ENCODE data around the gene OTUD3.
"Not testable (repeated sequence)": the region's sequence is repeated elsewhere in the genome, so short reads cannot be mapped to it uniquely, and the experiment has no call there.

OTUD3 gene

GRCh38 chr1:19866758-19867157, 15.4 kb upstream of the OTUD3 start:
- Histone ChIP-seq H3K23ac (ENCODE audit: low read depth, low read length, poor library complexity) (no peak overlapping the region), H3K18ac (ENCODE audit: low read length) (no peak overlapping the region), H3K9ac (ENCODE audit: low read depth, low read length, poor library complexity) (no peak overlapping the region), H3K79me1 (ENCODE audit: low read depth, low read length) (no peaks in the 10 kb centered on the region), H2AFZ (ENCODE audit: low read length) (no peak overlapping the region), H3K27me3 (ENCODE audit: control insufficient read depth in 3 of 3, insufficient read depth in 3 of 3, low read depth in 1 of 3, low read length in 3 of 3) (peaks cover 0 to 17% (median 2%) of the 10 kb centered on the region in 3 experiments), H2BK5ac (ENCODE audit: low read length) (no peak overlapping the region), H4K91ac (ENCODE audit: low read depth, low read length, poor library complexity) (no peak overlapping the region), H3K36me3 (replicated peaks in 1 of 2; ENCODE audit: control insufficient read depth in 2 of 2, insufficient read depth in 2 of 2, low read length in 2 of 2) (no peaks in the 10 kb centered on the region), H3K9me3 (replicated peaks in 1 of 2; ENCODE audit: control insufficient read depth in 2 of 2, insufficient read depth in 1 of 2, low read depth in 1 of 2, low read length in 2 of 2) (peaks cover 0 to 4% of the 10 kb centered on the region in 2 donors), H3K4me3 (ENCODE audit: low read length in 2 of 2) (no peak overlapping the region), H3K4me2 (ENCODE audit: insufficient read depth, low read length, poor library complexity, severe bottlenecking) (no peak overlapping the region), H4K8ac (ENCODE audit: low read depth, low read length) (no peak overlapping the region), H2AK5ac (ENCODE audit: low read depth, low read length) (no peak overlapping the region), H2BK120ac (ENCODE audit: low read depth, low read length) (no peak overlapping the region), H3K4ac (ENCODE audit: low read length) (no peak overlapping the region), H2BK15ac (ENCODE audit: low read length) (no peak overlapping the region), H3K4me1 (ENCODE audit: control insufficient read depth in 2 of 2, insufficient read depth in 1 of 2, low read depth in 1 of 2, low read length in 2 of 2) (no peaks in the 10 kb centered on the region), H2BK12ac (ENCODE audit: low read length) (no peak overlapping the region), H3K14ac (ENCODE audit: low read length) (no peak overlapping the region), H3K27ac (replicated peaks; ENCODE audit: low read length) (no peak overlapping the region)
- no peak for DNase-seq (ENCODE audit: low spot score)
- WGBS, 2 donors (ENCODE audit: extremely low coverage in 2 of 2, insufficient read length in 2 of 2, insufficient replicate concordance in 1 of 2), result no CpG with 5 or more reads among the region's 1 CpG

GRCh38 chr1:19868575-19868974, 13.6 kb upstream of the OTUD3 start:
- not testable (repeated sequence) for H3K27ac ChIP-seq (replicated peaks; ENCODE audit: low read length); H2BK5ac ChIP-seq (ENCODE audit: low read length); H2BK12ac ChIP-seq (ENCODE audit: low read length); H2BK15ac ChIP-seq (ENCODE audit: low read length); H3K18ac ChIP-seq (ENCODE audit: low read length); H3K4ac ChIP-seq (ENCODE audit: low read length); H3K14ac ChIP-seq (ENCODE audit: low read length); H2AFZ ChIP-seq (ENCODE audit: low read length); H2AK5ac ChIP-seq (ENCODE audit: low read depth, low read length); H3K36me3 ChIP-seq (replicated peaks in 1 of 2; ENCODE audit: control insufficient read depth in 2 of 2, insufficient read depth in 2 of 2, low read length in 2 of 2); H4K91ac ChIP-seq (ENCODE audit: low read depth, low read length, poor library complexity); H3K9me3 ChIP-seq (replicated peaks in 1 of 2; ENCODE audit: control insufficient read depth in 2 of 2, insufficient read depth in 1 of 2, low read depth in 1 of 2, low read length in 2 of 2); H3K79me1 ChIP-seq (ENCODE audit: low read depth, low read length); H3K4me2 ChIP-seq (ENCODE audit: insufficient read depth, low read length, poor library complexity, severe bottlenecking); H3K4me3 ChIP-seq (ENCODE audit: low read length in 2 of 2); DNase-seq (ENCODE audit: low spot score); H3K23ac ChIP-seq (ENCODE audit: low read depth, low read length, poor library complexity); H3K4me1 ChIP-seq (ENCODE audit: control insufficient read depth in 2 of 2, insufficient read depth in 1 of 2, low read depth in 1 of 2, low read length in 2 of 2); H2BK120ac ChIP-seq (ENCODE audit: low read depth, low read length); H4K8ac ChIP-seq (ENCODE audit: low read depth, low read length); H3K9ac ChIP-seq (ENCODE audit: low read depth, low read length, poor library complexity)
- peaks cover 0 to 17% (median 2%) of the 10 kb centered on the region in 3 experiments for H3K27me3 ChIP-seq (ENCODE audit: control insufficient read depth in 3 of 3, insufficient read depth in 3 of 3, low read depth in 1 of 3, low read length in 3 of 3)
- WGBS, 2 donors (ENCODE audit: extremely low coverage in 2 of 2, insufficient read length in 2 of 2, insufficient replicate concordance in 1 of 2), result no CpG with 5 or more reads among the region's 4 CpGs

- H2AK5ac ChIP-seq (ENCODE audit: low read depth, low read length); H2AFZ ChIP-seq (ENCODE audit: low read length); H3K4ac ChIP-seq (ENCODE audit: low read length); H3K14ac ChIP-seq (ENCODE audit: low read length); H3K4me3 ChIP-seq (ENCODE audit: low read length in 2 of 2); H2BK120ac ChIP-seq (ENCODE audit: low read depth, low read length); H3K79me1 ChIP-seq (ENCODE audit: low read depth, low read length); DNase-seq (ENCODE audit: low spot score); H4K91ac ChIP-seq (ENCODE audit: low read depth, low read length, poor library complexity); H2BK15ac ChIP-seq (ENCODE audit: low read length); H2BK5ac ChIP-seq (ENCODE audit: low read length); H2BK12ac ChIP-seq (ENCODE audit: low read length); H3K27ac ChIP-seq (replicated peaks; ENCODE audit: low read length); H3K23ac ChIP-seq (ENCODE audit: low read depth, low read length, poor library complexity); H3K36me3 ChIP-seq (replicated peaks in 1 of 2; ENCODE audit: control insufficient read depth in 2 of 2, insufficient read depth in 2 of 2, low read length in 2 of 2); H3K4me1 ChIP-seq (ENCODE audit: control insufficient read depth in 2 of 2, insufficient read depth in 1 of 2, low read depth in 1 of 2, low read length in 2 of 2); H3K18ac ChIP-seq (ENCODE audit: low read length); H3K4me2 ChIP-seq (ENCODE audit: insufficient read depth, low read length, poor library complexity, severe bottlenecking); H3K9ac ChIP-seq (ENCODE audit: low read depth, low read length, poor library complexity); H4K8ac ChIP-seq (ENCODE audit: low read depth, low read length); H3K9me3 ChIP-seq (replicated peaks in 1 of 2; ENCODE audit: control insufficient read depth in 2 of 2, insufficient read depth in 1 of 2, low read depth in 1 of 2, low read length in 2 of 2): not testable (repeated sequence)
- H3K27me3 ChIP-seq (ENCODE audit: control insufficient read depth in 3 of 3, insufficient read depth in 3 of 3, low read depth in 1 of 3, low read length in 3 of 3), result peaks cover 0 to 17% (median 2%) of the 10 kb centered on the region in 3 experiments
- WGBS, 2 donors (ENCODE audit: extremely low coverage in 2 of 2, insufficient read length in 2 of 2, insufficient replicate concordance in 1 of 2), result no CpG with 5 or more reads among the region's 2 CpGs
These were observed 12.7 kb upstream of the OTUD3 start for GRCh38 chr1:19869453-19869852.

GRCh38 chr1:19869929-19870328, 12.3 kb upstream of the OTUD3 start:
- H3K9me3 ChIP-seq (replicated peaks in 1 of 2; ENCODE audit: control insufficient read depth in 2 of 2, insufficient read depth in 1 of 2, low read depth in 1 of 2, low read length in 2 of 2), result no peaks in the 10 kb centered on the region
- no peaks in the 10 kb centered on the region for H3K36me3 ChIP-seq (replicated peaks in 1 of 2; ENCODE audit: control insufficient read depth in 2 of 2, insufficient read depth in 2 of 2, low read length in 2 of 2)
- H3K23ac ChIP-seq (ENCODE audit: low read depth, low read length, poor library complexity), result no peak overlapping the region
- no peak overlapping the region for H2BK120ac ChIP-seq (ENCODE audit: low read depth, low read length)
- H3K27ac ChIP-seq (replicated peaks; ENCODE audit: low read length), result no peak overlapping the region
- H3K4me3 ChIP-seq (ENCODE audit: low read length in 2 of 2), result no peak overlapping the region
- H2BK5ac ChIP-seq (ENCODE audit: low read length), result no peak overlapping the region
- no peak overlapping the region for H3K4me2 ChIP-seq (ENCODE audit: insufficient read depth, low read length, poor library complexity, severe bottlenecking)
- no peak overlapping the region for H2AK5ac ChIP-seq (ENCODE audit: low read depth, low read length)
- H2BK12ac ChIP-seq (ENCODE audit: low read length), result no peak overlapping the region
- no peak overlapping the region for H2BK15ac ChIP-seq (ENCODE audit: low read length)
- H4K91ac ChIP-seq (ENCODE audit: low read depth, low read length, poor library complexity), result no peak overlapping the region
- DNase-seq (ENCODE audit: low spot score), result no peak
- no peak overlapping the region for H4K8ac ChIP-seq (ENCODE audit: low read depth, low read length)
- whole genome bisulfite sequencing, 2 donors (ENCODE audit: extremely low coverage in 2 of 2, insufficient read length in 2 of 2, insufficient replicate concordance in 1 of 2), result no CpG with 5 or more reads among the region's 5 CpGs
- H3K9ac ChIP-seq (ENCODE audit: low read depth, low read length, poor library complexity), result no peak overlapping the region
- no peak overlapping the region for H3K18ac ChIP-seq (ENCODE audit: low read length)
- no peak overlapping the region for H3K4ac ChIP-seq (ENCODE audit: low read length)
- no peaks in the 10 kb centered on the region for H3K79me1 ChIP-seq (ENCODE audit: low read depth, low read length)
- no peak overlapping the region for H3K14ac ChIP-seq (ENCODE audit: low read length)
- no peak overlapping the region for H2AFZ ChIP-seq (ENCODE audit: low read length)
- no peaks in the 10 kb centered on the region for H3K4me1 ChIP-seq (ENCODE audit: control insufficient read depth in 2 of 2, insufficient read depth in 1 of 2, low read depth in 1 of 2, low read length in 2 of 2)
- peaks cover 0 to 17% (median 2%) of the 10 kb centered on the region in 3 experiments for H3K27me3 ChIP-seq (ENCODE audit: control insufficient read depth in 3 of 3, insufficient read depth in 3 of 3, low read depth in 1 of 3, low read length in 3 of 3)
